Effector CD8-positive, alpha-beta T cell (primary cell): ENCODE data around the gene ARHGAP6.
"Not testable (repeated sequence)": the region's sequence is repeated elsewhere in the genome, so short reads cannot be mapped to it uniquely, and the experiment has no call there.

Experiments used
- DNase-seq: peaks from one replicate; lab custom pipeline; 2025; lab: John Stamatoyannopoulos, UW

Gene ARHGAP6

DNA sequence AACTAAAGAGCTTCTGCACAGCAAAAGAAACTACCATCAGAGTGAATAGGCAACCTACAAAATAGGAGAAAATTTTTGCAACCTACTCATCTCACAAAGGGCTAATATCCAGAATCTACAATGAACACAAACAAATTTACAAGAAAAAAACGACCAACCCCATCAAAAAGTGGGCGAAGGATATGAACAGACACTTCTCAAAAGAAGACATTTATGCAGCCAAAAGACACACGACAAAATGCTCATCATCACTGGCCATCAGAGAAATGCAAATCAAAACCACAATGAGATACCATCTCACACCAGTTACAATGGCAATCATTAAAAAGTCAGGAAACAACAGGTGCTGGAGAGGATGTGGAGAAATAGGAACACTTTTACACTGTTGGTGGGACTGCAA, 304.1 kb downstream of the ARHGAP6 start:
- DNase-seq = not testable (repeated sequence)

DNA sequence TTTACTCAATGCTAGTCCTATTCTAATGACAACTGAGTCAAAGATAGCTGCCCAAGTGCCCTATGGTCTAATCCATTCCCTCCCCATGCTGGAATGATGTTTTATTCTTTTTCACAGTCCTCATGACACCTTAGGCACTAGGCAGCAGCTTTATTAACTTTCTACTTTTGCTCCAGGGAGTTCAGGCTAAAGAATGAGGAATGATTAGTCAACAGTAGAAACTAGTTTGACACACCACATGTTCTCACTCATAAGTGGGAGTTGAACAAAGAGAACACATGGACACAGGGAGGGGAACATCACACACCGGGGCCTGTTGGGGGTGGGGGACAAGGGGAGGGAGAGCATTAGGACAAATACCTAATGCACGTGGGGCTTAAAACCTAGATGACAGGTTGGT, 309.8 kb downstream of the ARHGAP6 start:
- not testable (repeated sequence) for DNase-seq

DNA sequence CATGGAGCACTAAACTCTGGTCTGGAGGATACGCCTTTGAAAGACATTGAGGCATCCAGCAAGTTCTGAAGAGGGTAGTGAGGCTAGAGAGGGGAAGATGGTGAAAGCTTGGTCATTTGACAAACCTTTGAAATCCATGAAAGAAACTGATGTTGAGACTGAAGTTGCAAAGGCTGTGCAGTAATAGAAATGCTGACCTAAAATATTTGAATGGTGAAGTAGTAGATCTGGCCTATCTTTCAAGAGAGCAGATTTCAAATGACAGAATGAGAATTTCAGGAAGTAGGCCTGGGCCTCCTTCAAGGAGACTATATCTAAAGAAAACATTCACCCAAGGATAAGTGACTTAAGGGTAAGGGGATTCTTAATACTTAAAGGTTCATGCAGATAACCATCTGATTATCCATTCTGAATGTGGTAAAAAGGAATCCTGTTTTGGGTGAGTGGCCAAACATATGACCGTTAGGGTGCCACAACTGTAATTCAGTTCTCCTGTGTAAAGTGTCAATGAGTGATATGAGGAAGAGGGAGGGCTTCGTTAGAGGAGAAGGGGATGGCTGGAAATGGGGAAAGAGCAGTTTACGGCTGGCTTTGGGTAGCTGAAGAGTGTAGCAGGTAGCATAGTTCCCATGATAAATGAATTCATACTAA, 310.3 kb downstream of the ARHGAP6 start:
- DNase-seq = no peak

DNA sequence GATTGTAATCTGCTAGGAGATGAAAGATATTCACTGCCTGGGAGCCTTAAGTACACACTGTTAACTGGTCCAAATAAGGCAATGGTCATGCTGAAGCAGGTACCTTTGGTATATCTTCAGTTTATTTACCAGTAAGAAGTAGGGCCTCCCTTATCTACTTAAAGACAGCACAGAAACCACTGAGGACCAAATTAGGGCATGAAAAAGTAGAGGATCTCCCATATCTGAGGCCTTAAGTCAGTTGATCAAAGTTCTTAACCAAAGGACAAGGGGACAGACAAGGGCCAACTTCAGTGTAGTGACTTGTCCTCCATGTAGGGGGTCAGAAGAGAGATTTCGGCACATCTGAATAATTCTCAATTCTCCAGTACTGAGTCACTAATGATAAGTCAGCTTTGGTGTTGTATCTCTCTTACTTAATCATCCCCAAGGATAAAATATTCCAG, 313.4 kb downstream of the ARHGAP6 start:
- no peak for DNase-seq

DNA sequence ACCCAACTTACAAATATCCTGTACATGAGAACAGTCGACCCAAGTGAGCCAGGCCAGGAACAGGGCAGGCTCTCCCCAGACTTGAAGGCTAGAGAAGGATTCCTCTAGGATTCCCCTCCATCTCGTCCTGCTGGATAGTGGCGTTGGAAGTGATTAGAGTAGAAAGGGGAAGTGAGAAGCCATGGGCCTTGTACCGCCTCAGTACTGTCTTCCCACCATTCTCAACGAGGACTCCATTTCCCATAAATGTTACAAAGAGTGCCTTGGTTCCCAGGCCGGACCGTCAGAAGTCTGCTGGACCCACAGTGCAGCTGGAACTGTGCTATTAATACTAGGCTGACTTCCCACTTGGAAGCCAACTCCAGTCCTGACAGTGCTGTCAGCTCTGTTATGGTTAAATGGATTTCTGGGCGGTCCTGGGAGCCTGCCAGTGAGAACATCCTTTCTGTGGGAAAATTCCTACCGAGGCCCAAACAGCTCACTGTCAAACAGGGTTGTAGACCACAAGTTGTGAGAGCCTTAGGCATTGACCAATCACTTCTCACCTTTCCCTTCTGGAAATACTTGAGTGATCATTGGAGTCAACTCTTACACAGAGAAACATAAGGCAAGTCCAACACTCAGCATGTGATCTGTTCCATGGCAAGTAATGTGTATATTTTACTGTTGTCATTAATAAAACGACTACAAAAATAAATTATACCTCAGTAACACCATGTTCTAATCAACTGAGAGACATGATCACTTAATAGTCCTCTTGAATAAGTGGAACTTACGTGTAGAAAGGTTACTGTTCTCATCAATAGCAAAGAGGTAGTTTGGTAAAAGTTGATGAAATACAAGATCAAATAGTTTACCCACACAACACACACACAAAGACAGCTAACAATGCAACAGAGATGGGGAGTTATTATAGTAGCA, 314.1 kb downstream of the ARHGAP6 start:
- DNase-seq = no peak

DNA sequence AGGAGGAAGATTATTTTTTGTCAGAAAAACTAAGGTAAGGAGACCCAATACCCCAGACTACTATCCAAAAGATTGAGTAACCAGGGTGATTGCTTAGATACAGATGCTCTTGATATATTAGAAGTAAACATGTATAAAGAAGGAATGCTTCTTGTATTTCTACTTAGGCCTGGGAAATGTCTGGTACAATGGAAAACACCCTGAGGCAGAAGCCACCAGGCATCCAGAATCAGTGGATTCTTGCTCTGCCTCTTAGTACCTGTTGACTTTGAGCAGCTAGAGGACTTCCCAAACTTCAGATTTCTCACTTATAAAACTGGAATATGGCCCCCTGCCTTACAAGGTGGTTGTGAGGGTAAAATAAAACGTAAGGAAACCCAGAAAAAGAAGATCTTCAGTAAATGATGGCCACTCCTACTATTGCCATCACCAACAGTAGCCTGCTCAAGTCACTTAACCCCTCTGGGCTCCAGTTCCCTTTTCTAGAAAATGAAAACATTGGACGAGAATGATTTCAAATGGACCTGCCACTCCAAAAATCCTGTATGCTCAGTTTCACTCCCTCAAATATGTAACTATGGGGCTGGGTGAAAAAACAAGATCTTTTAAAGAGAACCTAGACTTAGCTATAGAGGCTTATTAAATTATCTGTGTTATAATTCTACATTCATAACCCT, 315.9 kb downstream of the ARHGAP6 start:
- no peak for DNase-seq

DNA sequence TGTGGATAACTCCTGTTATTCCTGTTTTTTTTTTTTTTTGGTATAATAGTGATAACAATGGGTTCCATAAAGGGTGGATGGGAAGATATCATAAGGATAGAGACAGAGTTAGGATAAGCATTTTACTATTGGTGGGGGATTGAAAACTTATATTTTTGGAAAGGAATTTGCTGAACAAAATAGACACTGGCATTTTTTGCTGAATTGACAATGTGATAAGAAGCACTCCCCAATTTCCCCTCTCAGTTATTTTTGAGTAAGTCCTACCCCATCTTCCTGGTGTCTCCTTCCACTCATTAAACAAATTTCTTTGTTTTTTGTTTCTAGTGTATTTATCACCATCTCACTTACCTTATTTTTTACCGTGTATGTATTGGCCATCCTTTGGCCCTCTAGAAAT, 316.7 kb downstream of the ARHGAP6 start:
- no peak for DNase-seq

DNA sequence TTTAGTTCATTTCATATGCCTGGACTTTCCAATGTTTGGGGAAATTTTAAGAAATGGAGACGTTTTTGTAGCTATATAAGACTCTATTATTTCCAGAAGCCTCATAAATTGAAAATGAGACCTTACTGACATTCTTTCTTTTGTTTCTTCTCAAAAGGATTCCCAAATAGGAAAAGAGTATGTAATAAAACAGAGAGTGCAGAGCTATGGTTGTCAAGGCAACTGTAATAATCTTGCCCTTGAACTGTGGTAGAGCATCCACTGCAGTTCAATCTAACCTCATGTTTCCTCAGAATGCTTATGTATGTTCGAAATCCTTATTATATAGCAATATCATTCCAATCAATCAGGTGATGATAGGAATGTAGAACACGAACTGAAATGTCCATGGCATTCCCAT, 318.4 kb downstream of the ARHGAP6 start:
- no peak for DNase-seq

DNA sequence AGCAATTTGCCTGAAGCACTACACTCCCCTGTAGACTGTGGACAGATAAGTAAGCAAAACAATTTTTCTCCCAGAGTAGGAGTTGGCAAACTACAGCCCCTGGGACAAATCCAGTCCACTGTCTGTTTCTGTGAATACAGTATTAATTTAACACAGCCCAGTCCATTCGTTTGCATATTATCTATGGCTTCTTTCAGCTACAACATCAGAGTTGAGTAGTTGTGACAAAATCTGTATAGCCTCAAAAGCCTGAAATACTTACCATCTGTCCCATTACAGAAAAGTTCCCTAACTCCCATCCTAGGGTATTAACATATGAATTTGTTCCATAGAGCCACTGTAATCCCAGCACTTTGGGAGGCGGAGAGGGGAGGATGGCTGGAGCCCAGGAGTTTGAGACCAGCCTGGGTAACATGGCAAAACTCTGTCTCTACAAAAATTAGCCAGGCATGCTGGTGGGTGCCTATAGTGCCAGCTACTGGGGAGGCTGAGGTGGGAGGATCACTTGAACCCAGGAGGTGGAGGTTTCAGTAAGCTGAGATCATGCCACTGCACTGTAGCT, 319.5 kb downstream of the ARHGAP6 start:
- DNase-seq = no peak

DNA sequence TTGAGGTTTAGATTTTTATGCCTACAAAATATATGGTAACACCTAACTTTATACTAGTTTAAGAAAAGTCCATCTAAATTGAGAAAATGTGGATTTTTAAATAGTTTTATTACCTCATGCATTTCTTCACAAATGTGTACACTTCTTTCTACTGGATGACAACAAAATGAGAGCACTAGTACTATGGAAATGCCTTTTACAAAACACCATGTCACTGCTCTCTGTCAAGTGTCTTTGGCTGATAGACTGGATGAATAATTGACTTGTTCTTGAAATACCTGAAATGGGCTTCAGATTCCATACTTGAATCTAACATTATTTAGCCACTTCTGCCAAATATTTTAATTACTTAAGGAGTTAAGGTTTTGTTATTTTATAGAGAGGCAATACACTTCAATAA, 323.0 kb downstream of the ARHGAP6 start:
- DNase-seq = no peak

DNA sequence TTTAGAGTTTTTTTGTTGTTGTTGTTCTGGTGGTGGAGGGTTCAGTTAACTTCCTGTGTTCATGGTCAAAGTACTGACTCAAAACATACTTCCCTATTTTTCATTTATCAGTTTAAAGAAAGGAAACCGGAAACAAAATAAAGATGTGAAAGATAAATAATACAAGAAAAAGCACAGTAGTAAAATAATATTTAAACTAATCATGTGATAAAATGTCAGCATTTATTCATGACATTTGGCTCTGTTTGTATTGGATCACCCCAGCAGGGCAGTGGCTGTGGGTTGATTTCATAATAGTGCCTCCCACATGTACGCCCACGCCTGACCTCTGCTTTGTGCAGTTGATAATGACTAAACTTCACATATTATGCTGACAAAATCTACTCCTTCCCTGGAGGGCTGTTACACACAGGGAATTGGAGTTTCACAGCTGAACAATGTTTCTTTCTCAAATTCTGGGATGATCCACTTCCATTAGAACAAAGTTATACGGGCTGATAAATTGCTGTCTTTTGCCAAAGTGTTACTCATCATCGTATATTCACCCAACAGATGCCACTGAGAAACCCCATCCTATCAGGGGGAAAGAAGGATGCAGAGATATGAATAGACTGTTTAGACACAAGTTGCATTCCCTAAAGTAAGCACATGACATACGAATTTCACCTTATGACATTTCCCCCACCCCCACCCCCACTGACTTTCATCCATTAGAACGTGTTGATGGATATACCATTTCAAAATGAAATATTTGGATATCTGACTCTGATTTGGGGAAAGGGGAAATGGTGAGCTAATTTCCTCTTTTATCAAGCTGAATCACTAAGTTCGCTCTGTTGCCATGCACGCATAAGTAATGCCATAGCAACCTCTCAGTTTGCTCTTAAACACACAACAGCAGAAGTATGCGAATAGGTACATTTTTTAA, 324.2 kb downstream of the ARHGAP6 start:
- no peak for DNase-seq

DNA sequence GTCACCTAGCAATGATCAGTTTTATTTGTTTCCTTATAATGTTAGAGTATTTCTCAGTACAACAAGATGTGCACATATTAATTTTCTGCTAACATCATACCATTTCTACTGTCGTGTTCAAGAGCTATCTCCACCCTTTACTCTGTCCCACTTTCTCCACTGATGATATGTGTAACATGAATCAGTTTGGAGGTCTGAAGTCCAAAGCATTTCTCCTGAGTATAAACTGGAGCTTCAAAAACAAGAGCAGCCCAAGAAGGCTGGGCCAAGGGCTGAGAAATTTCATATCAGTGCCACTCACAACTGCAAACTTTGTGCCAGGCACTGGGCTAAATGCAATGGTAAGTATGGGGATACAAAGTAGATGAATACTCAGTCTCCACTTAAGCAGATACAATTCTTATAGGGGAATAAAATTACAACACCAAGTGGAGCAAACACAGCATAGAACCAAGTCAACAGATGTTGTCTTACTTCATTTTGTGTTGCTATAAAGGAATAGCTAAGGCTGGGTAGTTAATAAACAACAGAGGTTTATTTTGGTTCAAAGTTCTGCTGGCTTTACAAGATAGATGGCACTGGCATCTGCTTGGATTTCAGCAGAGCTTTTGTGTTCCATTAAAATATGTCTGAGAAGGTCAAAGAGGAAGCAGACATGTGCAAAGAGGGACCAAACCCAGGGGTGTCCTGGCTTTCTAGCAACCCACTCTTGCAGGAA, 328.3 kb downstream of the ARHGAP6 start:
- DNase-seq = no peak

DNA sequence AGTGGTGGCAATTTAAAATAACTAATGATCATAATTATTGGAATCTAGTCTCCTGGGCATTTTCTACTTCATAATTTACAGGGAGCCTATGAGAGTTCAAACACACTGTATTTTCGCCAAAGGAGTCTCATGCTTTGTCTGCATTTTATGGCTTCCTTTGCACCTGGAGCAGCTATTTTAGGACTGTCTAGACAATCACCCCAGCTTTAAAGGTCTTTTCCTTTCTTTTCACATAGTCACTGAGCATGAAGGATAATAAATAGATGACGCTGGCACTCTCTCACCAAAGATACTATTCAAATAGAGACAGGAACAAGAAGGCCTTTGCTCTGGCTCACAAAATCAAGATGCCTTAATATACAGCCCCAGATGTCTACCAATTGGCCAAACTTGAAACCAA, 329.5 kb downstream of the ARHGAP6 start:
- no peak for DNase-seq

DNA sequence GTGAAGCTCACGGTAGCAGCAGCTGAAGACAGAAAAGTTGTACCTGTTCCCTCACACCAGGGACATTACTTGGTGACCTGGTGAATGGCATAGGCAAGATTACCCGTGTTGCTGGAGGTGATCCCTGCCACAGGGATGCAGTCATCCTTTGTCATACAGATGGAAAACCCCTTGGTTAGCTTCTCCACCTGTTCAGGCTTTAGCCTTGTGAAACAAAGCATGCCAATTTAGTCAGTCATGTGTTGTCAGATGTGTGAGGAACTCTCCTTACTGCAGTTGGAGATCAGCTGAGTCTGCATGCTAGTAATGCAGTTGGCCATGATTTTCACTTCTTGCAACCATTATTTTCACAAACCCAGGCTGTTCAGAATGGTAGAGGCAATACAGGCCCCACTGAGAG, 331.6 kb downstream of the ARHGAP6 start:
- DNase-seq = no peak

DNA sequence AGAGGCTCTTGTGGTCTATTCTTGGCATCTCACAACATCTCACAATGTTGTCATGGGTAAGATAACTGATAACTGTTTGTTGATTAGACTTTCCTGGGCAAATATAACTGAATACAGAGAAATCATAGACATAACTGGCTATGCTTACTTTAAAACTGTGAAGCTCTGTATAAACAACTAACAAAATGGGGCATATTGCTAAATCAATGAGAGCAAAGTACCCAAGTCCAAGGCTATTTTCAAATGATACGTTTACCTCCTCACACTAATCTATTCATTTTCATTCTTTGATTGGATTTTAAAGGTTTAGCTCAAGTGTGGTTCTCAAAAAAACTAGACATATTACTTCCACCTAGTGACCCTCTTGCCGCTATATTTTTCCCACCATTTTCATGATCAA, 333.9 kb downstream of the ARHGAP6 start:
- DNase-seq = no peak

DNA sequence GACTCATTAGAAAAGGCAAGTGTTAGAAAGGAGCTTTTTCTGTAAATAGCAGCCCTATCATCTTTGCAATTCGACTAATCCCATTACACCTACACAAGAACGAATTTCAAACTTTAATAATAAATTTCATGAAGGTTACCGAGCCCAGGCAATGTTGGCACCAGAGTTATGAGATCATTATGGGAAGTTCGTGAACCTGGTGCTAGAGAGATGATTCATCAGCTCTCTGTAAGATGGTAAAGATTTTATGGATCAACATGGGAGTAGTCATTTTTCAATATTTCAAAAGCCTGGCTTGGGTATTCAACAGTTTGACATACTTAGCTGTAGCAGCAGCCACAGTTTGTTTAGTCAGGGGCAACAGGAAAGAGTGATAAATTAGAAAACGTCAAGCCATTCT, 336.7 kb downstream of the ARHGAP6 start:
- DNase-seq = no peak

DNA sequence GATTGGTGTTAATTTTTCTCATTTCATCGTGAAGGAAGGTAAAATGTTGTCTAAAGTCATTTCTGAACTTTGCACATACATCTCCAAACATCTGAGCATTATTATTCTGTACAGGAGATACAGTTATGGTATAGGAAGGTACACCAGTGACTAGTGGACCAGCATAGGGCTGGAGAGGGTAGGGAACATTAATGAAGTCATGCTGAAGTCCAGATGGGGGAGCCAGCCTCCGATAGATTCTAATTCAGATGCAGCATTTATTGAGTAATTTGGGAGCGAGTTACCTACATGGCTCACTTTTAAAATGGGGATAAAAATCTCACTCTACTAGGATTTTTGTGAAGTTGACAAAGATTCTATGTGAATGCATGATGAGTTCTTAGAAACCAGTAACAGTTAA, 337.6 kb downstream of the ARHGAP6 start:
- no peak for DNase-seq

DNA sequence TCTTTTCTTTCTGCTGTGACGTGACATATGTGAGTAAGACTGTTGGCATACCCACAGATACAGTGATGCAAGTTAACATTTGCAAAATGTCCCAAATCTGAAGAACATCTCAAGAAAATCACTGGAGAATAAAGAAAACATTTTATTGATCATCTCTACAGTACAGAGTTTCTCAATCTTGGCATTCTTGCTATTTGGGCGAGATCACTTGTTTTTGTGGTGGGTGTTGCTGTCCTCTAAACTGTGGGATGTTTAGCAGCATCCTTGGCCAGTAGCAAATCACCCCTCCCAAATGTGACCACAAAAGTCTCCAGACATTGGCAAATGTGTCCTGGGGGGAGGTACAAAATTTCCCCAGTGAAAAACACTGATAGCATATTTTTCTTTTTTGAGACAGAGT, 343.7 kb downstream of the ARHGAP6 start:
- no peak for DNase-seq

DNA sequence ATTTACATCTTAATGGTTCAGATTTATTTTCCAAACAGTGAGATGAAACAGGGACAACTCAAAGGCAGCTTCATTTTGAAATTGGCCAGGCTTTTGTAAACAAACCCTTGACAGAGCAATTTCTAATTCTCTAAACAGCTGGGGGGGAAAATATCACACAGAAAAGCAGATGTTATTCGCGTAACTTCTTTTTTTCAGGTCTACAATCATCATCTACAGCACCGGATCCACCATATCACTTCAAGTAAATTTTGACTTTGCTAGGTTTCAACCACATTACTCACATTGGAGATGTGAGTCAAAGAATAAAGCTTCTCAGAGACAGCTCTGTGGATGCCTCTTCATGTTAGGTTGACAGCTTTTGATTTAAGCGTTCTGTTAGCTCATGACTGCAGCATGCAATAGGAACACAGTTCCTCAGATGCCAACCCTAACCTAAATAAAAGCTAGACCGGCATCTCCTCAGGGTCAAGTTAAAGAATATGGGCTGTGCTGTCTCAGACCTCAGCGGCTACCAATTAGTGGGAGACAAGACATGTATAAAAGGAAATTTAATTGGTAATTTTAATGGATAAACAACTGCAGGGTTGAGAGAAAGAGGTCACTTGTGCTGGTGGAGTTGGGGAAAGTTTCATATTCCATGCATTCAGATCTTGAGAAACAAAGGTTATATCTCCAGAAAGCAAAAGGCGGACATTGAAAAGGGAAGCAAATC, 345.8 kb downstream of the ARHGAP6 start:
- no peak for DNase-seq

DNA sequence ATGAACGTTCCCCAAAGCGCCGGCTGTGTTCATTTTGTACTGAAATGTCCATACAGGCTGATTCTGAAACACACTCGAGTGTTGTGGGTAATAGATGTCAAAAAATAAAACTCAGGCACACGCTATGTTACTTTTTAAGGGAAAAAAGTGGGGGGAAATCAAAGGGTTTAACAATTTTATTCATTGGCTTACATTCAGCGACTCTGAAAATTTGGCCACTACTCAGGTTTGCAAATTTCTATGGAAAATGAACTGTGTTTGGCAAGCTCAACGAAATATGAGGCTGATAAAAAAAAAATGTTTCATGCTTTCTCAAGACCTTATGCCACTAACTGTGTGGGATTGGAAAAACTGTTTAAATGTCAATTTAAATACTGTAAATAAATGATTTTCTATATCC, 354.0 kb downstream of the ARHGAP6 start:
- DNase-seq = no peak
